PC-3 (cell line): ENCODE data around the gene ATG14. TPM values are rescaled to one million over a fixed set of nuclear protein-coding genes. Genes with fewer than 3 reads are reported as not detected.
A peak's percentile ranks its signal among the peaks of the same experiment; 100 is the strongest.

ENCODE experiments used
- ATAC-seq: fragments of 200-7000 bp; cut with Tn5 transposase; 2 replicates; pipeline ENCODE4 v1.9.1; 2020; ENCODE audit warnings: mild to moderate bottlenecking, moderate library complexity
- BruUV-seq: library from RNA; stranded (reverse); fragments of 400-500 nt; replicated peaks from 2 replicates; lab custom pipeline; 2021; lab: Mats Ljungman, UMichigan
- CTCF ChIA-PET: fragments of 300-600 bp; sonication (Branson Sonifier 250); formaldehyde crosslinking; loops from one replicate; lab custom pipeline; 2022; ENCODE audit warnings: antibody characterized with exemption; lab: Charles Lee
- POLR2A ChIA-PET: fragments of 300-600 bp; sonication (Branson Sonifier 250); formaldehyde crosslinking; loops from one replicate; lab custom pipeline; 2022; ENCODE audit warnings: antibody characterized with exemption; ENCODE audit not compliant: unreplicated experiment; lab: Charles Lee
- DNase-seq: peaks from one replicate; pipeline ENCODE4 v3.0.0-alpha.2; 2015
- H2AFZ ChIP-seq: fragments of 300-600 bp; sonication (generic); 2 replicates; pipeline ENCODE4 v1.6.0; 2016; ENCODE audit warnings: antibody characterized with exemption, low read length
- H3F3A ChIP-seq: fragments of 300-600 bp; sonication (generic); one replicate; pipeline ENCODE4 v1.6.0; 2017; ENCODE audit warnings: antibody characterized with exemption, low read length, control low read depth, mild to moderate bottlenecking; ENCODE audit not compliant: unreplicated experiment
- H3K27ac ChIP-seq: fragments of 300-600 bp; sonication (generic); 2 replicates; pipeline ENCODE4 v1.5.1; 2016; ENCODE audit warnings: mild to moderate bottlenecking, low read length
- H3K27me3 ChIP-seq: fragments of 300-600 bp; sonication (generic); 2 replicates; pipeline ENCODE4 v1.6.1; 2016; ENCODE audit warnings: low read length, mixed read lengths
- H3K36me3 ChIP-seq: fragments of 300-600 bp; sonication (generic); 2 replicates; pipeline ENCODE4 v1.6.1; 2016; ENCODE audit warnings: low read depth, mixed run types, low read length, mixed read lengths
- H3K4me1 ChIP-seq: fragments of 300-600 bp; sonication (generic); 2 replicates; pipeline ENCODE4 v1.5.1; 2016; ENCODE audit warnings: low read length; ENCODE audit not compliant: insufficient read depth
- H3K4me2 ChIP-seq: fragments of 300-600 bp; sonication (generic); 2 replicates; pipeline ENCODE4 v1.6.0; 2016; ENCODE audit warnings: low read length
- H3K4me3 ChIP-seq: fragments of 300-600 bp; sonication (generic); 2 replicates; pipeline ENCODE4 v1.5.1; 2016; ENCODE audit warnings: mild to moderate bottlenecking, low read length, mixed read lengths
- H3K79me2 ChIP-seq: fragments of 300-600 bp; sonication (generic); 2 replicates; pipeline ENCODE4 v1.6.1; 2017; ENCODE audit warnings: low read length, mixed read lengths
- H3K9ac ChIP-seq: fragments of 300-600 bp; sonication (generic); 2 replicates; pipeline ENCODE4 v1.6.0; 2016; ENCODE audit warnings: mild to moderate bottlenecking, low read length
- H3K9me2 ChIP-seq: fragments of 300-600 bp; sonication (generic); replicated peaks from 2 replicates; pipeline ENCODE4 v1.6.1; 2016; ENCODE audit warnings: mixed run types, low read length, mixed read lengths
- H3K9me3 ChIP-seq: fragments of 300-600 bp; sonication (generic); 2 replicates; pipeline ENCODE4 v1.6.1; 2016; ENCODE audit warnings: low read length, mixed read lengths
- H4K20me1 ChIP-seq: fragments of 300-600 bp; sonication (generic); 2 replicates; pipeline ENCODE4 v1.6.1; 2016; ENCODE audit warnings: low read length, mixed read lengths
- CTCF ChIP-seq: fragments of 300-600 bp; sonication (generic); conservative IDR thresholded peaks from 2 replicates; pipeline ENCODE4 v1.5.1; 2017; ENCODE audit warnings: antibody characterized with exemption, low read depth, mild to moderate bottlenecking, low read length
- EZH2 ChIP-seq: fragments of 300-600 bp; sonication (generic); IDR thresholded peaks from one replicate; pipeline ENCODE4 v1.6.1; 2017; ENCODE audit warnings: antibody characterized with exemption, mild to moderate bottlenecking, low read length; ENCODE audit not compliant: unreplicated experiment
- EZH2phosphoT487 ChIP-seq: fragments of 300-600 bp; sonication (generic); IDR thresholded peaks from 2 replicates; pipeline ENCODE4 v1.6.1; 2018; ENCODE audit warnings: mild to moderate bottlenecking, antibody characterized with exemption, low read length, borderline replicate concordance
- intact Hi-C: fragments of 100-400 bp; cut with micrococcal nuclease; formaldehyde crosslinking; loops from 2 replicates; pipeline ENCODE4 v1.9.0; 2023
- total RNA-seq: library from RNA; depleted of rRNA; stranded (reverse); fragments of >200 nt; gene quantifications from 2 replicates; pipeline ENCODE4 v1.2.3, GENCODE V29; 2014

The ATG14 gene
- total RNA-seq, 1 experiment from 2014 or later, result 20.2 TPM

- Histone ChIP-seq H3K9ac (no peak overlapping the region), H3F3A (no peaks in the 10 kb centered on the region), H3K9me3 (no peaks in the 10 kb centered on the region), H4K20me1 (no peaks in the 10 kb centered on the region), H3K9me2 (no peaks in the 10 kb centered on the region), H3K36me3 (no peaks in the 10 kb centered on the region), H3K4me3 (no peak overlapping the region), H3K27ac (no peak overlapping the region), H3K27me3 (no peaks in the 10 kb centered on the region), H3K4me1 (peaks cover 21% of the 10 kb centered on the region), H3K4me2 (peak overlapping the region; percentile 43), H3K79me2 (no peaks in the 10 kb centered on the region), H2AFZ (peak overlapping the region; percentile 6; the same call in 1 of the 2 replicates)
- intact Hi-C loops, result loop anchor here (1.0 to 10.0 kb wide), 5 partner anchors 268 to 1036 kb away; no protein-coding TSS in a partner anchor
- POLR2A ChIA-PET, result interaction anchor here (0.6 kb wide), 1 partner anchor 302 kb away, joined by 5 read pairs; no protein-coding TSS in a partner anchor
- ATAC-seq, result peak; percentile 73
- no peak for TF ChIP-seq EZH2phosphoT487
- TF ChIP-seq CTCF, result peak; percentile 99
- DNase-seq, result peak; percentile 92
- no TSS peak for BruUV-seq
- CTCF ChIA-PET, result interaction anchor here (0.6 to 1.3 kb wide), 20 partner anchors 9 to 1036 kb away, joined by 3 to 14 read pairs (median 4); partner anchors contain the start of gene FBXO34
Measured at GRCh38 chr14:55438066-55438683, 26.5 kb upstream of the ATG14 start.

GRCh38 chr14:55436931-55437330, 25.3 kb upstream of the ATG14 start:
- H3K9ac ChIP-seq, result no peak overlapping the region
- no peak overlapping the region for H2AFZ ChIP-seq
- ATAC-seq (no peak), DNase-seq (no peak)
- no TSS peak for BruUV-seq
- H4K20me1 ChIP-seq, result no peaks in the 10 kb centered on the region
- CTCF ChIA-PET, result no interaction called here
- H3K27ac ChIP-seq, result no peak overlapping the region
- intact Hi-C loops, result loop anchor here (10.0 kb wide), 1 partner anchor 648 kb away; no protein-coding TSS in a partner anchor
- H3K9me2 ChIP-seq, result no peaks in the 10 kb centered on the region
- no peak overlapping the region for H3K4me3 ChIP-seq
- H3K9me3 ChIP-seq, result no peaks in the 10 kb centered on the region
- no peak overlapping the region for H3K4me2 ChIP-seq
- no peaks in the 10 kb centered on the region for H3K79me2 ChIP-seq
- H3K27me3 ChIP-seq, result no peaks in the 10 kb centered on the region
- POLR2A ChIA-PET, result no interaction called here
- TF ChIP-seq CTCF, result no peak
- no peak for TF ChIP-seq EZH2
- no peak for TF ChIP-seq EZH2phosphoT487
- peaks cover 21% of the 10 kb centered on the region for H3K4me1 ChIP-seq
- no peaks in the 10 kb centered on the region for H3F3A ChIP-seq
- H3K36me3 ChIP-seq, result no peaks in the 10 kb centered on the region

- no peaks in the 10 kb centered on the region for H3F3A ChIP-seq
- ChIA-PET CTCF (no interaction called here), POLR2A (no interaction called here)
- H3K4me2 ChIP-seq, result no peak overlapping the region
- H3K9ac ChIP-seq, result no peak overlapping the region
- no peak for ATAC-seq
- no TSS peak for BruUV-seq
- DNase-seq, result no peak
- H3K9me3 ChIP-seq, result no peaks in the 10 kb centered on the region
- no peaks in the 10 kb centered on the region for H3K27me3 ChIP-seq
- H3K4me1 ChIP-seq, result peaks cover 21% of the 10 kb centered on the region
- H3K79me2 ChIP-seq, result no peaks in the 10 kb centered on the region
- H3K27ac ChIP-seq, result no peak overlapping the region
- H2AFZ ChIP-seq, result no peak overlapping the region
- no peaks in the 10 kb centered on the region for H3K36me3 ChIP-seq
- intact Hi-C loops, result loop anchor here (10.0 kb wide), 1 partner anchor 648 kb away; no protein-coding TSS in a partner anchor
- H3K9me2 ChIP-seq, result no peaks in the 10 kb centered on the region
- H4K20me1 ChIP-seq, result no peaks in the 10 kb centered on the region
- H3K4me3 ChIP-seq, result no peak overlapping the region
- TF ChIP-seq CTCF (no peak), EZH2phosphoT487 (no peak), EZH2 (no peak)
Measured at GRCh38 chr14:55436519-55436918, 24.9 kb upstream of the ATG14 start.
